ENCODE results near the gene IGF2BP2. TPM values are rescaled to one million over a fixed set of nuclear protein-coding genes. Genes with fewer than 3 reads are reported as not detected.
"Not testable (repeated sequence)": the region's sequence is repeated elsewhere in the genome, so short reads cannot be mapped to it uniquely, and the experiment has no call there.

IGF2BP2 gene
- polyA plus RNA-seq, 1 experiment = 2.0 TPM

DNA sequence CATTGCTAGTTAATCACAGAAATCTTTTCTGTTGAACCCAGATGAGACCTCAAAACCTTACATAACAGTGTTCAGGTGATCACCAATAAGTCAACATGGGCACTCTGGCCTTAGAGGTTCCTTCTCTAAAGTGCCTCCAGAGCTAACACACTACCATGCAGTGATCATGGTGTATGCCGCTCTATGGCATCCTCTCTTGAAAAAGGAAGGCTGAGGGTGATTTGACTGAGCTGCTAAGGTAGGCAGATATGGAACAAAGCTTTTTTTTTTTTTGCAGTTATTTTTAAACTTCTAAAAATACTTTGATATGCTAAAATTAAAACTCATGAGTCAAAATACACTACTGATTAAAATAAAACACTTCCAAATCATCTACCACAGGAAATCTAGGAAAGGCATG lies 46.0 kb downstream of the IGF2BP2 start:
- ChIA-PET CTCF (interaction anchor here (0.7 to 1.5 kb wide), 3 partner anchors 10 to 87 kb away, joined by 3 to 7 read pairs (median 3); no protein-coding TSS in a partner anchor), POLR2A (interaction anchor here (0.6 kb wide), 1 partner anchor 107 kb away, joined by 6 read pairs; no protein-coding TSS in a partner anchor)
- TF ChIP-seq, protein P1, sequence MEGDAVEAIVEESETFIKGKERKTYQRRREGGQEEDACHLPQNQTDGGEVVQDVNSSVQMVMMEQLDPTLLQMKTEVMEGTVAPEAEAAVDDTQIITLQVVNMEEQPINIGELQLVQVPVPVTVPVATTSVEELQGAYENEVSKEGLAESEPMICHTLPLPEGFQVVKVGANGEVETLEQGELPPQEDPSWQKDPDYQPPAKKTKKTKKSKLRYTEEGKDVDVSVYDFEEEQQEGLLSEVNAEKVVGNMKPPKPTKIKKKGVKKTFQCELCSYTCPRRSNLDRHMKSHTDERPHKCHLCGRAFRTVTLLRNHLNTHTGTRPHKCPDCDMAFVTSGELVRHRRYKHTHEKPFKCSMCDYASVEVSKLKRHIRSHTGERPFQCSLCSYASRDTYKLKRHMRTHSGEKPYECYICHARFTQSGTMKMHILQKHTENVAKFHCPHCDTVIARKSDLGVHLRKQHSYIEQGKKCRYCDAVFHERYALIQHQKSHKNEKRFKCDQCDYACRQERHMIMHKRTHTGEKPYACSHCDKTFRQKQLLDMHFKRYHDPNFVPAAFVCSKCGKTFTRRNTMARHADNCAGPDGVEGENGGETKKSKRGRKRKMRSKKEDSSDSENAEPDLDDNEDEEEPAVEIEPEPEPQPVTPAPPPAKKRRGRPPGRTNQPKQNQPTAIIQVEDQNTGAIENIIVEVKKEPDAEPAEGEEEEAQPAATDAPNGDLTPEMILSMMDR (IDR thresholded peaks at IDR 0.05; ENCODE audit: insufficient read depth, low read depth, low read length) = no peak
- Histone ChIP-seq H3K36me3 (ENCODE audit: control insufficient read depth, insufficient read depth, low read length) (peaks cover 1% of the 10 kb centered on the region), H3K4me3 (ENCODE audit: low read depth, low read length) (no peak overlapping the region), H3K27me3 (ENCODE audit: control insufficient read depth, insufficient read depth, low read length) (no peaks in the 10 kb centered on the region)
- DNase-seq (ENCODE audit: low read depth) = no peak

DNA sequence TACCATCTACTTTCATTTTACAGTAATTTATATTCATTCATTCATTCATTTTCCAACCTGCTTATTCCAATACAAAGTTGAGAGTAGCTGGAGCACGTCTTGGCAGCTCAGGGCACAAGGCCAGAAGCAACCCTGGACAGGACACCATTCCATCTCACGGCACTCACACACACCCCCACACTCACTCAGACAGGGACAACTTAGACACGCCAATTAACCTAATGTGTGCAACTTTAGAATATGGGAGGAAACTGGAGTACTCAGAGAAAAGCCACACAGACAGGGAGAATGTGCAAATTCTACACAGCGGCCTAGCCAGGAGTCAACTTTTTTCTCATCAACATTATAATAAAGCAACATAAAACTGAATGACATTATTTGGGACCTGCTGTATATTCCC lies 46.7 kb downstream of the IGF2BP2 start:
- ChIA-PET POLR2A (no interaction called here), CTCF (interaction anchor here (0.6 to 2.0 kb wide), 3 partner anchors 9 to 43 kb away, joined by 3 to 10 read pairs (median 3); no protein-coding TSS in a partner anchor)
- DNase-seq (ENCODE audit: low read depth) = no peak
- H3K27me3 ChIP-seq (ENCODE audit: control insufficient read depth, insufficient read depth, low read length) = no peaks in the 10 kb centered on the region
- TF ChIP-seq, protein P1 (IDR thresholded peaks at IDR 0.05; ENCODE audit: insufficient read depth, low read depth, low read length) = no peak
- H3K36me3 ChIP-seq (ENCODE audit: control insufficient read depth, insufficient read depth, low read length) = peaks cover 1% of the 10 kb centered on the region
- H3K4me3 ChIP-seq (ENCODE audit: low read depth, low read length) = no peak overlapping the region

DNA sequence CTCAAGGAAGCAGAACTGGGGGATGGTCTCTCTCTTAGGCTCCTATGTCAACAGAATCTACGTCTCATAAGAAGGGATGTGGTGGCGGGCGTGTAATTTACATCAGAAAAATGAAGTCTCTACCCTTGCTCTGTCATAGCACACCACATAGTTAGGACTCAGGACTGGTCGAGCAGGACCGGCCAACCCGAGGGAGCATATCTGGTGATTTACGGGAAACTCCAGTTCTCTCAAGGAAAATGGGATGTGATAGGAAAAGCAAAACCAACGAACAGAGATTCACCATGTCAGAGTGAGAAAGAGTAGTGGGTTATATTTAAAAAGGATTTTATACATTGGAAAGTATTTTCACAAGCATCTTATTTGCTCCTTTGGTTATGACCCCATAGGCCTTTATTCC lies 54.7 kb downstream of the IGF2BP2 start:
- ChIA-PET POLR2A (no interaction called here), CTCF (interaction anchor here (2.0 to 2.4 kb wide), 4 partner anchors 7 to 110 kb away, joined by 4 to 22 read pairs (median 10); no protein-coding TSS in a partner anchor)
- H3K27me3 ChIP-seq (ENCODE audit: control insufficient read depth, insufficient read depth, low read length) = no peaks in the 10 kb centered on the region
- no peak for DNase-seq (ENCODE audit: low read depth)
- no peak overlapping the region for H3K4me3 ChIP-seq (ENCODE audit: low read depth, low read length)
- TF ChIP-seq, protein P1 (IDR thresholded peaks at IDR 0.05; ENCODE audit: insufficient read depth, low read depth, low read length) = no peak
- no peaks in the 10 kb centered on the region for H3K36me3 ChIP-seq (ENCODE audit: control insufficient read depth, insufficient read depth, low read length)

DNA sequence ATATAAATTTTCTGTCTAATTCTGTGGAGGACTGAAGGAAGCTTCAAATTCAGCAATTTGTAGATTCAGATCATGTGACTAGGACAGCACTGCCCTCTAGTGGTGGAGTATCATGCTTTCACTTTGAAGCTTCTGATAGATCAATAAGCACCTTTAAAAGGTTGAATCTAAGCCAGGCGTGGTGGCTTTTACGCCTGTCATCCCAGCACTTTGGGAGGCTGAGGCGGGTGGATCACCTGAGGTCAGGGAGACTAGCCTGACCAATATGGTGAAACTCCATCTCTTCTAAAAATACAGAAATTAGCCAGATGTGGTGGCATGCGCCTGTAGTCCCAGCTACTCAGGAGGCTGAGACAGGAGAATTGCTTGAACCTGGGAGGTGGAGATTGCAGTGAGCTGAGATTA lies 56.3 kb downstream of the IGF2BP2 start:
- POLR2A ChIA-PET; H3K27me3 ChIP-seq (ENCODE audit: control insufficient read depth, insufficient read depth, low read length); DNase-seq (ENCODE audit: low read depth); H3K36me3 ChIP-seq (ENCODE audit: control insufficient read depth, insufficient read depth, low read length); H3K4me3 ChIP-seq (ENCODE audit: low read depth, low read length): not testable (repeated sequence)
- TF ChIP-seq, protein P1 (IDR thresholded peaks at IDR 0.05; ENCODE audit: insufficient read depth, low read depth, low read length) = peak; percentile 65
- CTCF ChIA-PET = interaction anchor here (0.5 to 2.4 kb wide), 29 partner anchors 8 to 513 kb away, joined by 3 to 22 read pairs (median 4); no protein-coding TSS in a partner anchor

DNA sequence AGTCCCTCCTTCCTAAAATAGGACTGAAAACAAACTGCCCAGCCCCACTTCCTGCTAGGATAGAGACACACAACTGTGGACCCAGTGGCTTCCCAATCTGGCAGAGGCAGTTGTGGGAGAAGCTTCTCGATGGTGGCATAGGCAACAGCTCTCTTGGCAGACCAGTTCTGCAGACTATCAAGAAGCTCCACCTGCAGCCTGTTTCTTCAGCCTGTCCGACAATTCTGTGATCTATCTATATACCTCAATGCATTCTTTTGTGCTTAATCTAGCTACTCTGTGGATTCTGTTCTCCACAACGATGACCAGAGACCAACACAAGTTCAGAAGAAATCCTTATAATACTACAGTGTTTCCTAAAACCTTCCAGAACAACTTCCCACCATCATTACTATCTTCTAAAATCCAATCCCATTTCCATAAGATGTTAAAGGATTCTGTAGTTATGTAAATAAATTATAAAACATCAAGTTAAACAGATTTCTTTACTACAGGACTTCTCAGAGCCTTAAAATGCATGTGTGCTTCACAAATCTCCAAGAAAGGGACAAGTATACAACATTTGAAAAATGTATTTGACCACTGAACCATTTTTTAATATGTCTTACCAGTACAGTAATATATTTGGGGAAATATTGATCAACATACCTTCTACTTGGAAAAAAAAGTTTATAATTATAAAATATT lies 57.7 kb downstream of the IGF2BP2 start:
- TF ChIP-seq, protein P1 (IDR thresholded peaks at IDR 0.05; ENCODE audit: insufficient read depth, low read depth, low read length) = no peak
- POLR2A ChIA-PET = no interaction called here
- no peaks in the 10 kb centered on the region for H3K36me3 ChIP-seq (ENCODE audit: control insufficient read depth, insufficient read depth, low read length)
- H3K4me3 ChIP-seq (ENCODE audit: low read depth, low read length) = no peak overlapping the region
- CTCF ChIA-PET = interaction anchor here (1.0 to 5.2 kb wide), 6 partner anchors 8 to 107 kb away, joined by 3 to 20 read pairs (median 4); no protein-coding TSS in a partner anchor
- DNase-seq (ENCODE audit: low read depth) = no peak
- no peaks in the 10 kb centered on the region for H3K27me3 ChIP-seq (ENCODE audit: control insufficient read depth, insufficient read depth, low read length)
